ENCODE data around the gene PYCR2. TPM values are rescaled to one million over a fixed set of nuclear protein-coding genes. Genes with fewer than 3 reads are reported as not detected.

PYCR2 gene
- total RNA-seq, 1 experiment from 2014 or later: 104 TPM

GRCh38 chr1:225917101-225917500 is 6.9 kb downstream of the PYCR2 start:
- DNase-seq: no peak
- Histone ChIP-seq H3K23me2 (ENCODE audit: insufficient read length, low read depth, low read length, poor library complexity, severe bottlenecking) (no peaks in the 10 kb centered on the region), H2AK5ac (ENCODE audit: insufficient read length, low read length) (no peak overlapping the region), H4K20me1 (ENCODE audit: control insufficient read depth, insufficient read depth, insufficient read length) (no peaks in the 10 kb centered on the region), H2BK12ac (ENCODE audit: insufficient read length, low read depth, low read length) (no peak overlapping the region), H2AFZ (ENCODE audit: low read length) (no peak overlapping the region), H3K79me2 (ENCODE audit: insufficient read depth, low read length) (no peaks in the 10 kb centered on the region), H2BK120ac (ENCODE audit: low read depth, low read length, poor library complexity, severe bottlenecking) (no peak overlapping the region), H2BK5ac (ENCODE audit: insufficient read length, low read length) (no peak overlapping the region), H3K4me2 (ENCODE audit: insufficient read depth, insufficient read length, low read length) (no peak overlapping the region), H2BK15ac (ENCODE audit: low read depth, low read length) (no peak overlapping the region), H3T11ph (ENCODE audit: low read length) (no peak overlapping the region), H3K9ac (ENCODE audit: extremely low read depth, insufficient read length, low read length) (no peak overlapping the region), H3K56ac (ENCODE audit: insufficient read length, low read depth, low read length) (no peak overlapping the region), H2BK20ac (ENCODE audit: low read depth, low read length, poor library complexity, severe bottlenecking) (no peak overlapping the region), H4K5ac (ENCODE audit: insufficient read length, low read depth, low read length) (no peak overlapping the region), H3K27me3 (ENCODE audit: insufficient read depth, low read length) (no peaks in the 10 kb centered on the region), H3K23ac (ENCODE audit: insufficient read length, low read depth, low read length) (no peak overlapping the region), H3K4me1 (ENCODE audit: insufficient read depth, low read length) (no peaks in the 10 kb centered on the region), H3K9me3 (ENCODE audit: control insufficient read depth, low read depth, low read length) (no peaks in the 10 kb centered on the region), H4K8ac (replicated peaks; ENCODE audit: insufficient read length, low read depth, low read length) (no peak overlapping the region), H3K14ac (ENCODE audit: insufficient read depth, low read length) (no peak overlapping the region), H3K27ac (ENCODE audit: insufficient read length, low read depth, low read length) (no peak overlapping the region), H3K79me1 (ENCODE audit: insufficient read depth, low read depth, low read length, poor library complexity, severe bottlenecking) (no peaks in the 10 kb centered on the region), H3K18ac (ENCODE audit: insufficient read length, low read depth, low read length) (no peak overlapping the region), H4K91ac (ENCODE audit: insufficient read length, low read depth, low read length) (no peak overlapping the region), H3K4ac (ENCODE audit: low read depth, low read length) (no peak overlapping the region)
- Mint-ChIP-seq H3K27ac (peak overlapping the region in 1 of 3 experiments; percentile 74; a peak in 1 of 7 replicates), H3K27me3 (ENCODE audit: low read depth) (no peaks in the 10 kb centered on the region), H3K4me1 (peaks cover 2 to 5% of the 10 kb centered on the region in 2 experiments; a peak in 1 of 4 replicates), H3K4me3 (no peak overlapping the region), H3K36me3 (ENCODE audit: insufficient read depth in 1 of 3, low read depth in 3 of 3) (peaks cover 34 to 51% (median 46%) of the 10 kb centered on the region in 3 experiments; a peak in 6 of 7 replicates), H3K9me3 (no peaks in the 10 kb centered on the region)
- no peak for TF ChIP-seq CTCF (conservative IDR thresholded peaks at IDR 0.05)
- no CpG with 5 or more reads among the region's 3 CpGs for whole genome bisulfite sequencing (ENCODE audit: extremely low coverage, insufficient read length, low lambda C conversion rate)
